ENCODE results near the gene IQCE.

DNA sequence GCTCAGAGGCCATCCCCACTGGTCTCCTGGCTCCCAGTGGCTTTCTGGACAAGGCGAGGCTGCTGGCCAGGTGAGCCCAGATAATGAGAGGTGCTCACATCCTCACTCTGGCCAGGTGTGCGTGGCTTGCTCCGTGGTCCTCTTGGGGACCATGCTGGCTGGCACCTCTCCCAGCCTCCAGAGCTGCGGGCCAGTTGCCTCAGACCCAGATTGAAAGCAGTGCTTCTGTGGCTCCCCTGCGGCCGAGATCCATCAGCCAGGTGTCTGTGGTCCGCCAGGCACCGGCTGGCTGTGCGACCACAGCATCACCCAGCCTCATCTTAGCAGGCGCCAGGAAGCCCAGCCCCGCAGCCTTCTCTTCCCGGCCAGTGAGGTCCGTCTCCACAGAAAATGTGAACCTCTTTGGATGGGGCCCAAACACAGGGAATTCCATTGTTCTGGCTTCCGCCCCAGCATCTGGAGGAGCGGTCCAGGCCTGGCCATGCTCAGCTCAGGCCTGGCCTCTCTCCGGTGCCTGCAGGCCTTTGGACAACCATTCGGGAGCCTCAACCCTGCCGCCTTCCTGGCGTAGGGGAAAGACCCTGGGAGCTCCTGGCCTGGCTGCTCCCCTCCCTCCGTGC, 67.8 kb downstream of the IQCE start:
- TF ChIP-seq ZNF274 (IDR thresholded peaks at IDR 0.05; ENCODE audit: low read depth, low read length) (no peak), YY1 (IDR thresholded peaks at IDR 0.05; ENCODE audit: insufficient read depth, insufficient read length) (no peak), SUZ12 (IDR thresholded peaks at IDR 0.05; ENCODE audit: extremely low read depth, insufficient read depth, insufficient read length) (no peak)
